ENCODE data around the gene NEDD9.

Gene NEDD9

DNA sequence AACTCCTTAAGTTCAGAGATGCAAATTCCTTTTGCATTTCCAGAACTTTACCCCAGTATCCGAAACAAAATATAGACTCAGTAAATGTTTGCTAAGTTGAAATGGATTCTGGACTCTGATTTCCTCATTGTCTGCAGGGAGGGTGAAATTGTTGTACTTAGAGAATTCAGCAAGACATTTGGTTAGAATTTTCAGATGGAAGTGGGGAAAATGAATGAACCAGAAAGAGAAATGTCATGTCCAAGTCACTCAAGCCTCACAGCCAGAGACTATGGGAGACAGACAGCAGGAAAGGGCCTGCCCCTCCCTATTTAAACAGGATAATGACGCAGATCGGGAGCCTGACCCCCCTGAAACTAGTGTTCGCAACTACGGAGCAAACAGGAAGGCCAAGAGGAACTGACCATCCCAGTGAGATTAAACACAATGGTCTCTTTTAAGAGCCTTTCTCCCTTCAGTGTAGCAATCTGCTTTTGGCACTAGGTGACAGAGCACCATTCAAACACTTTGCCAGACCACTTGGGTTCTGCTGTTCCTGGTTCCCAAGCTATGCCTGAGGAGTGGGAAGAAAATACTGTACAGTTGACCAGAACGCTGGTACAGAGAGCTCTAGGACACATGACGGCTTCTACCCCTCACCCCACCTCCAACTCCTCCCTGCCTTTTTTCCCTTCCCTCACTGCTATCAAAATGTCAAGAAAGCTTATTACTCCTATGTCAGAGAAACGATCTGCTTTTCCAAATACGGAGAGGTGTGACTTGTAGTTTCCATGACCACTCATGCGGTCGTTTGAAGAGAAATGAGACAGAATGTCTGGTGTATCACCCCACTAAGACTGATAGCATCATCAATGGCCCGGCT, 13.7 kb downstream of the NEDD9 start:
- peak; percentile 20 for DNase-seq (ENCODE audit: low read depth, low spot score)

DNA sequence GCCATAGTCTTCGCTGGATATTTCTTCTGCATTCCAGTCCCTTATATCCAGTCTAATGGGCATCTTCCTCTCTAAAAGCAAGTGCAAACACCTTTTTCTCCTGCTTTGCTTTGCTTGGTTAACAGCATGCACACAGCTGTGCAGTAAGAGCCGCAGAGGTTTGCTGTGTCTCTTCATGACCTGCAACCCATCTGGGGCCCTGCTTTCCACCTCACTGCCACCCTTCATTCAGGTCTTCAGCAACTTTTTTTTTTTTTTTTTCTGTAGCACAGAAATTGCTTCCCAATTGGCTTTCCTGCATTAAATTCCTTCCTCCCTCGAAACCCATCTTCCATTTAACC, 14.4 kb downstream of the NEDD9 start:
- peak; percentile 4 for DNase-seq (ENCODE audit: low read depth, low spot score)

- peak; percentile 63 for DNase-seq (ENCODE audit: low read depth, low spot score)
Measured at GRCh38 chr6:11217360-11218101, 14.9 kb downstream of the NEDD9 start.

DNA sequence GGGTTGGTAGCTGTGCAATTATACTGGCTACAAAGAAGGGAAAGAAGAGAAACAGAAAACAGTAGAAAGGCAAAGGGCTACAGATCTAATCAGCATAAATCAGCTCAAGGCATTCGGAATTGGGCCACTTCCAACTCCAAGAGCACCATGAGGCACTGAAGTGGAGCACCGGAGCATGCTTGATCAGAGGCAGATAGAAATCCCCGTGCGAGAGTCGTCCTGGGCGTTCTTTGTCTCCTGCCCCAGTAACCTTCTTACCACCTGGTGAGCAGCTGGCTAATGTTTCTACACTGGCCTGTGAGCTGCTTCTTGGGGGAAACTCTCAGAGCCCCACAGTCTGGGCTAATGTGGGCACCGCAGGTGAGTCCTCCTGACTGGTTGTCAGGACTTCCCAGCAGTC, 16.7 kb downstream of the NEDD9 start:
- peak; percentile 87 for DNase-seq (ENCODE audit: low read depth, low spot score)

DNA sequence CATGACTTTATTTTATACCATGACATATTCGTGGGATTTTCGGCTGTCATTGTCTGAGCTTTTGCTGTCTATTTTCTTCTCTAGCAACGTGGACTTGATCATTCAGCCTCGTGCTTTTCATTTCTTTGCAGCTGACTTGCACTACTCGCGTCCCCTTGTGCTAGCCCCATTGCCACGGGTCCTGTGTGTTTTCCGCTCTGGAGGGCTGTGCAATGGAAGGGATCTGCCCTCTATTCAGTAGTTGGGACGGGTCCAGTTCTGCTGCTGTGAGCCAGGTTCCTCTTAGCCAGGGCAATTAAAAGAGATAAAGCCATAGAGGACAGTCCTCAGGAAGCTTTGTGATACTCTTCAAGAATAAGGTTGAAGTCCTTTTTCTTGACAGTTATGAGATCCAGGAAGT, 17.6 kb downstream of the NEDD9 start:
- DNase-seq (ENCODE audit: low read depth, low spot score) = peak; percentile 48

DNA sequence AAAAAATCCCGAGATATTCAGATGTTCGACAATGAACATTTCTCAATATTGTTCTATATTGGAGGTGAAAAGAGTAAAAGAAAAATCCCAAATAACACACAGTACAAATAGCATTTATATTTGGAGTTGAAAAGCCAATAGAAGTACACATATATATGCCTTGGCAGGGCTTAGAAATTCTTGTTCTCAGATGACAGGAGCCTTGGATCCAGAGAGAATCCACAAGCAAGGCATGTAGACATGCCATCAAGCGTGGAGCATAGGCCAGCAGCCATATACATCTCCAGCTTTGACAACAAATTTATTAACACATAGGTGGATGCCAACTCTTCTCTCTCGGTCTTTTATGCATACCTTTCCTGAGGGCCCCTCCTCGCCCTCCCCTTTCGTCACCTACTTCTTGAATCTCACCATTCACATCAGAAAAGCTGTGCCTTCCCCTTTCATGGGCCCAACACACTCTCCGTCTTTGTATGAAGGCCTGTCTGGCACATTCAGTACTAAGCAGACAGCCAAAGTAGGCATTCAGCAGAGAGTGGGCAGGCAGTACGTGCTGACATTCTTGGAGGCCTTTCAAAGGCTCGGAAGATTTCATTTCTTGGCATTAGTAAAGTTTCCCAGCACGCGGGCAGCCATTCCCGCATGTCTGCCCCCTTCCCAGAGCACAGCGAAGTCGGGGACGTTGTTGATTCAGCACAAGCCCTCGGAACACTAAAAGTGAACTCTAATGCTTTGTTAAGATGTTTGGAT, 18.2 kb downstream of the NEDD9 start:
- peak; percentile 87 for DNase-seq (ENCODE audit: low read depth, low spot score)

- no peak for DNase-seq (ENCODE audit: low read depth, low spot score)
Measured at GRCh38 chr6:11213422-11214021, 18.9 kb downstream of the NEDD9 start.

DNA sequence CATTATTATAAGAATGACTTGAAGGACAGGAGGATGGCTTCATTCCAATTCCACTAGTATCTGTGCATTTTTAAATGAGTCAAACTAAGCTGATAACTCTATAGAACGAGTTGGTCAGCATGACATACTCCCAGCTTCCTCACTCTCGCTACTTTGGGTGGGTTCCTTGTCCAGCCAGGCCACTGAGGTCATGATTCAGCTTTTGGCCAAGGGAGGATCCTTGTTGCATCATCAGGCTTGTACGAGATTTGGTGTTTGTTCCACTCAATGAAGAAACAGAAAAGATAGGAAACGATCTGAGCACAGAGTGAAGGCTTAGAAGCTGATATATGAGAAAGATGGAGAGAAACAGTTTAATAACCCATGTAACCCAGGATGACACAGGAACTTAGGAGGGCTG, 19.8 kb downstream of the NEDD9 start:
- no peak for DNase-seq (ENCODE audit: low read depth, low spot score)

- peak; percentile 59 for DNase-seq (ENCODE audit: low read depth, low spot score)
Measured at GRCh38 chr6:11211254-11211653, 21.2 kb downstream of the NEDD9 start.

- DNase-seq (ENCODE audit: low read depth, low spot score) = peak; percentile 7
Measured at GRCh38 chr6:11210386-11211138, 21.9 kb downstream of the NEDD9 start.

DNA sequence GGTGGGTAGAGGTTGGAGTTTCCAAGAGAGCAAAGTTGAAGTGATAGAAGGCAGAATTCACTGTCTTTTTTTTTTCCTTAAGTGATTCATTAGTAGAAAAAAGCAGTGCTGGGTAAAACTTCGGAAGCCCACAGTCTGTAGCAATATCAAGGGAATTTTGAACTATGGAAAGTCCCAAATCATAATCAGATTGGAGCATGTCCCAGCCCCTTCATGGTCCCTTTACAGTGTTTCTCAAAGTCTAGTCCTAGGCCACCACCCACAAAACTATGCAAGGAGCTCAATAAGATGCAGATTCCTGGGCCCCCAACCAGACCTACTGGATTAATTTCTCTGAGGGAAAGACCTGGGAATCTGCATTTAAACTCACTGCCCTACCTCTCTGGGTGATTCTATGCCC, 22.6 kb downstream of the NEDD9 start:
- peak; percentile 45 for DNase-seq (ENCODE audit: low read depth, low spot score)

DNA sequence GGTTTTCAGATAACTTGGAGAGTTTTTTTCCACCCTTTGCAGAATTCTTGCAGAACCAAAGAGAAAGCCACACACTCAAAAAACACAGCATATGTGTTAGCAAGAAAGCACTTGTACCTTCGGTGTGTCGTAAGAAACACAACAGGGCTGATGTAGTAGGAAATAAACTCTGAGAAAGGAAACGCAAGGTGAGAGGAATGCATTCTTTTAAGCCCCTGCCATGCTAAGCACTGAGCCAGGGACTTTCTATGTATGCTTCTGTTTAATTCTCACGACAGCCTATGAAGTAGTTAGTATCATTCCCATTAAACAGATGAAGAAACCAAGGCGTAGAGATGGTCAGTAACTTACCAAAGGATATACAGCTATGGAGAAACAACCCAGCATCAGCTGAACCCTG, 23.1 kb downstream of the NEDD9 start:
- DNase-seq (ENCODE audit: low read depth, low spot score) = peak; percentile 12

DNA sequence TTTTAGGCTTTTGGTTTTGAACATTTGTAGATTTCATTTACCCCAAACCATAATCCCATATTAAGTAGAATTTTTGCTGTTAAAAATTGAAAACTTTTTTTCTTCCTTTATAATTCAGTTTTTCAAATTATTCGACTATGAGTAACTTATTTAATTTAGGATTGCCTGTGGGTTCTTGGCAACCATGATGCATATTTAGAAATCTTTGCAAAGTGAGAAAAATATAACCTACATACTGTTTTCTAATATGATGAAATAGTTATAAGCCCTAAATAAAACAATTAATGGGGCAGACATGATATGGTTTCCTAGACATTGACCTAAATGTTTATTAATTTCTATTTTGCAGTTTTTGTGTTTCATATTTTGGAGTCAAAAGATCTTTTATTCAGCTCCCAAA, 23.6 kb downstream of the NEDD9 start:
- DNase-seq (ENCODE audit: low read depth, low spot score) = no peak

- DNase-seq (ENCODE audit: low read depth, low spot score) = no peak
Measured at GRCh38 chr6:11208267-11208666, 24.2 kb downstream of the NEDD9 start.

DNA sequence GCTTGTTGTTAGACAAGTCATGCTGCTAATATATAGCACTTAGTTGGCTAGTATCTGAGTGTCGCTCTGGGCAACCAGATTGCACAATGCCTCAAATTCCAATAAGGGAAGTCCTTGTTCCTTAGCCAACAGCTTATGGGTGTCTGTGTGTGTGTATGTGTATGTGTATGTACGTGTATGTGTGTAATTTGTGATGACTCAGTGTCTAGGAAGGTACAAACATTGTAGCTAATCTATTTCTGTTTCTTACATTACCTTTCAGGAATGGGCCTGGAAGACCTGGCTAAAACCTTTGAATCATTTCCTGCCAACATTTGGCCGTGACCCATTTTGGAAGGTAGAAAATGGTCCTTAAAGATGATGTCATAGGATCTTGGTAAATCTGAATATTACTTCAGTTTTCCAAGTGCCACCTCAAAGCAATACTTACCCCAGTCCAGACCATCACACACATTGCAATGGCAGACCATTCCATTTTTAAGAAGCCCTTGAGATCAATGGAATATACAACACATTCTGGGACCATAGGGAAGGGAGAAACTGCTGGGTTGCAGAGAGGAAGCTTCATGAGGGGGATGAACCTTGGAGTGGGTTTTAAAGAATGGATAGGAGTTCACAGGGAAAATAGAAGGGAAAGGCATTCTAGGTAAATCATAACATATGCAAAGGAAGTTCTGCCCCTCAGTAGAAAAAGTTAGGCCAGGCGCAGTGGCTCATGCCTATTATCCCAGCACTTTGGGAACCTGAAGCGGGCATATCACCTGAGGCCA, 25.1 kb downstream of the NEDD9 start:
- peak; percentile 96 for DNase-seq (ENCODE audit: low read depth, low spot score)

DNA sequence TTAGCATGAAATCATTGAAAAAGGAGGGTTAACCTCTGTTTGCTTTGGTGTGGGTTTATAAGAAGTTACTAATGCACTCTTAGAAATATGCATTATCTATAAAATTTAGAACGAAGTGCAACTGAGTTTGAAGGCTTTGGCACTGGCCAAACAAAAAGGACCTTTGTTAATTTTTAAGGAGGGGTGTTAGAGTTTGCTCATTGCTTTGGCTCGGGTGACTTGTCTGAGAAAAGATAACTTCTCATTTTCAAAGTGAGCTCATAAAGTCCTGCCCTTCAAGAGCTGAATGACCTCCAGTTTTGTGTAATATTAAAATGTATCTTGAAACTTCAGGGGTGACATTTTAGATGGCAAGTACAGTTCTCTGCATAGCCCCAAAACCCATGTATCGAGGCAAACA, 25.9 kb downstream of the NEDD9 start:
- DNase-seq (ENCODE audit: low read depth, low spot score) = no peak

DNA sequence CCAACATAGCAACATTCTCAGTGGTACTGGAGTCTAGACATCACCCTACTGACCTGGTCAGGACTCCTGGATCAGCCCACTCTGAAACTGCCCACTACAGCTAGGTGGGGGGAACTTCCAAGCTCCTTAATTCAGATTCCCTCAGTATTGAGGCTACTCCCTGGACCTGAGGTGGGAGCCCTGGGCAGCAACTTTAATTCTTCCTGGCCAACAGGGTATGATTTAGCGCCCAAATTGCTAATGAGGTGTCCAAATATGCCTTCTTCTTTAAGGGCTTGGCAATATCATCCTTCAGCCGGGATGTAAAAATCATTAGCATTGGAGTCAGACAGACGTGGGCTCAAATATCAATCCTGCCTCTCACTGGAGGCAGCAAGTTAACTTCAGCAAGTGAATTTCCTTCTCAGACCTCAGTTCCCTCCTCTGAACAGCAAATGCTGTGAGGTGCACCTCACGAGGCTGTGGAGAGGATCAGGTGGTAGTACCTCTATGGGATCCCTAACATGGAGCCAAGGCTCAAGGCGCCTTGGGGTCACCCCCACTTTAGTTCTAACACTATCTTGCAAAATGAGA, 27.6 kb downstream of the NEDD9 start:
- DNase-seq (ENCODE audit: low read depth, low spot score) = no peak

GRCh38 chr6:11204005-11204399, 28.5 kb downstream of the NEDD9 start:
- no peak for DNase-seq (ENCODE audit: low read depth, low spot score)

DNA sequence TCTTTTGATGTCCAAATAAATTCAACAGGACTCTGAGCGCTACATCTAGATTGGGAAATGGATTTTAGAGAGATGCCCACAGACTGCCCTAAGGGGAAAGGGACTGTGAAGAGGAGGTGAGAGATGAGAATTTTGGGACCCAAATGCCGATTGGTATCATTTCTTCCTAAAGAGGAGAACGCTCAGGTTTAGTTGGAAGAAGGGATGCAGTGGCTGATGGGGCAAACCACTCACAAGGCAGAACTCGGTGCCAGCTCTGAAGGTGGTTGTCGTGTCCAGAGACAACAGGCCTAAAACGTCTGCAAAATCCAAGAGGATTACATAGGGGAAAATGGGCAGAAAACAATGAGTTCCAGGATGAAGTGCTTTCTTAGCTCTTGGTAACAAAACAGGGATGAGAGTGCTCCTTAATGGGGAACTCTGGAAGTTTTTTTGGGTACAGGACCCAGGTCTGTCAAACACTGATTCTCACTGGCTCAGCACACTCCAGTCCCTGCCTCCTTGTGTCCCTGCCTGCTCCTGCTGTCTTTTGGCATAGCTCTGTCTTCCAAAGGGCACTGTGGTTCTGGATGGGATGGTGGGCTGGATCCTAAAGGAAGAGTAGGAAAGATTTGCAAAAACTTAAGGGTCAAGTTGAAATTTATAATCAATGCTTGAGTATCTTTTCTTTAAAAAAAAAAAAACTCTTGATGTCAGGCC, 29.0 kb downstream of the NEDD9 start:
- DNase-seq (ENCODE audit: low read depth, low spot score) = no peak
